GM21723 (cell line): ENCODE data around the gene MACROH2A1.

ENCODE experiments used
- ATAC-seq: cut with Tn5 transposase; IDR thresholded peaks from one replicate; pipeline ENCODE4 v1.9.1; 2021; ENCODE audit warnings: mild to moderate bottlenecking, moderate library complexity; ENCODE audit not compliant: unreplicated experiment

Gene MACROH2A1

GRCh38 chr5:135436951-135437418 lies 38.0 kb upstream of the MACROH2A1 start:
- no peak for ATAC-seq

- ATAC-seq = no peak
These were observed 36.7 kb upstream of the MACROH2A1 start for GRCh38 chr5:135435467-135436330.

GRCh38 chr5:135434591-135435466 lies 35.8 kb upstream of the MACROH2A1 start:
- ATAC-seq = no peak

- no peak for ATAC-seq
These were observed 34.8 kb upstream of the MACROH2A1 start for GRCh38 chr5:135433681-135434426.

- no peak for ATAC-seq
These were observed 33.1 kb upstream of the MACROH2A1 start for GRCh38 chr5:135432113-135432512.

- no peak for ATAC-seq
These were observed 31.1 kb upstream of the MACROH2A1 start for GRCh38 chr5:135430135-135430437.

- no peak for ATAC-seq
These were observed 30.5 kb upstream of the MACROH2A1 start for GRCh38 chr5:135429301-135430134.

GRCh38 chr5:135428586-135428985 lies 29.6 kb upstream of the MACROH2A1 start:
- ATAC-seq = no peak

GRCh38 chr5:135426102-135427082 lies 27.4 kb upstream of the MACROH2A1 start:
- ATAC-seq = peak; percentile 90

- ATAC-seq = no peak
These were observed 26.6 kb upstream of the MACROH2A1 start for GRCh38 chr5:135425641-135426040.

- ATAC-seq = no peak
These were observed 24.8 kb upstream of the MACROH2A1 start for GRCh38 chr5:135423846-135424168.

GRCh38 chr5:135423146-135423845 lies 24.3 kb upstream of the MACROH2A1 start:
- no peak for ATAC-seq

GRCh38 chr5:135422419-135422818 lies 23.4 kb upstream of the MACROH2A1 start:
- no peak for ATAC-seq

GRCh38 chr5:135417083-135417482 lies 18.1 kb upstream of the MACROH2A1 start:
- ATAC-seq = no peak

GRCh38 chr5:135405082-135405481 lies 6.1 kb upstream of the MACROH2A1 start:
- no peak for ATAC-seq

GRCh38 chr5:135402031-135402430 lies 3.0 kb upstream of the MACROH2A1 start:
- no peak for ATAC-seq

GRCh38 chr5:135400866-135401265 lies 1.8 kb upstream of the MACROH2A1 start:
- no peak for ATAC-seq

- no peak for ATAC-seq
These were observed 937 bp upstream of the MACROH2A1 start for GRCh38 chr5:135399794-135400542.
